GM19468 (cell line): ENCODE results near the gene FBXO46.
"Not testable (repeated sequence)": the region's sequence is repeated elsewhere in the genome, so short reads cannot be mapped to it uniquely, and the experiment has no call there.

Experiments
- ATAC-seq: cut with Tn5 transposase; IDR thresholded peaks from one replicate; pipeline ENCODE4 v1.9.1; 2021; ENCODE audit warnings: mild to moderate bottlenecking, moderate library complexity, moderate number of reproducible peaks; ENCODE audit not compliant: unreplicated experiment; ENCODE audit errors: extremely low read depth

Gene FBXO46

DNA sequence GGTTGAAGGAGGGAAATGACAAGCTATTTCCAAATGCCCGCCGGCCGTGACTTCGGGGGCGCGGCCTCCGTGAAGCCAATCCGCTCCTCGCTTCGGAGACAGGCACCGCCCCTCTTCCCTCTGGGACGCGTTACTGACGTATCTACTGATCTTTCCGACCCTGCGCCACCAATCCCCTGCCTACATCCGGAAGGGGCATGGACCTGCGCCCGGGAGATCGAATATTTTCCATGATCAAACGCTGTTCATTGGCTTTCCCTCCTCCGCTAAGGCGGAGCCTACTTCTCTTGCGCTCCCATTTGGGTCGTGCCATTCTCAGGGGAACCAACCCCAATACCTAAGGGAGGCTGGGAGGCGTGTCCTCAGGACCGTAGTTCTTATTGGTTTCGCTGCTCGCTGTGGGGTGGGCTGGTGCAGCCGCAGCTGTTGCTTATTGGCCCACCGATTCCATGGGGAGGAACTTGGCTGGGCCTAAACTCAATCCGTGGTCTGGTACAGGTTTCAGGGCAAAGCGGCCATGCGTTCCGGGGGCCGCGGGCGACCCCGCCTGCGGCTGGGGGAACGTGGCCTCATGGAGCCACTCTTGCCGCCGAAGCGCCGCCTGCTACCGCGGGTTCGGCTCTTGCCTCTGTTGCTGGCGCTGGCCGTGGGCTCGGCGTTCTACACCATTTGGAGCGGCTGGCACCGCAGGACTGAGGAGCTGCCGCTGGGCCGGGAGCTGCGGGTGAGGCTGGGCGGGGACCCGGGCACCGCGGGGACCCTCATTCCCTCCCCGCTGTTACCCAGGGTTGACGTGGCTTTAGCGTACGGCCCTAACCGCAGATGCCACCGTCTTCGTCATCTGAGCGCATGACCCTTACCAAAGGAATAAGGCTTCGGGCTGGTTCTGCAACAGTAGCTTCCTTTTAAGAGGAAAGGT lies 38.2 kb downstream of the FBXO46 start, which contains the start of gene QPCTL:
QPCTL (plus strand) TSS at position 480 of the 919 bp plus-strand sequence; CDS start at position 518, 38 bp downstream.
- ATAC-seq, result peak; percentile 87

DNA sequence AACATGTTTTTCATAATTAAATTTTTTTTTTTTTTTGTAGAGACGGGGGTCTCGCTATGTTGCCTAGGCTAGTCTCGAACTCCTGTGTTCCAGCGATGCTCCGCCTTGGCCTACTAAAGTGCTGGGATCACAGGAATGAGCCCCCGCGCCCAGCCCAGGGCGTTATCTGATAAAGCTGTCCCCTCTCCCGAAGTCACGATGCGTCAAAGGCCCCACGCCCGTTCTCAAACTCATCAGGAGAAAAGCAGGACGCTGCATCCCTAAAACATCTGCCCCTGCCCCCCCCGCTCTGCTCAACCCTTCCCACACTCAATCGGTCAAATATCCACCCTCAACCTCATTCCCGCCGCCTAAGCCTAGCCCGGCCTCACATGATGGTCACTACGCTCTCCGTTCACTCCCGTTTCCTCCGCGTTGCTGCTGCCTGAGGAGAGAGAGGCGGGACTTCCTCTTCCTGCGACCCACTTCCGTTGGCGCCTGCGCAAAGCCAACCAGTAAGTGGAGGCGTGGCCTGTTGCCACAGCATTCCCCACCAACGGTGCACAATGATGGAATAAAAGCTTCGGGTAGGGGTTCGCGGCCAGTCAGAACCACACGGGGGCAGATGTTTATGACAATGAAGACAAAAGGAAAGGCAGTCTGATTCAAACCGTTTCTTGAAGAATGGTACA lies 39.0 kb downstream of the FBXO46 start, which contains the start of gene SNRPD2:
SNRPD2 (minus strand) TSS at position 438 of the 671 bp plus-strand sequence; CDS start at position 373, 65 bp downstream.
- peak; percentile 37 for ATAC-seq

DNA sequence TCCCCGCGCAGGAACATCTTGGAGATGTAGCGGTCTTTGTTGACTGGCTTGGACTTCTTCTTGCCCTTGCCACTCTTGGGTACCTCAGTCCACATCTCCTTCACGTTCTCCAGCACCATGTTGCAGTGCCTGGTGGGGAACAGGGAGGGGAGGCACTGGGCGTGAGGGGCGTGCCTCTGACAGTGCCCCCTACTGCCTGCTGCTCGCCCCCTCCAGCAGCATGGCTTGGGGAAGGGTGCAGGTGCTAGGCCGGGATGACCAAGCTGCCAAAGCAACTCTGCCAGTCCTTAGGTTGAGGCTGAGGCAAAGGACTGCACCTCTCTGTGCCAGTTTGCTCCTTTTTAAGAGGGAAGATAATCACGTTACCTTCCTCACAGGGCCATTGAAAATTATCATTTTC lies 43.1 kb downstream of the FBXO46 start:
- no peak for ATAC-seq

DNA sequence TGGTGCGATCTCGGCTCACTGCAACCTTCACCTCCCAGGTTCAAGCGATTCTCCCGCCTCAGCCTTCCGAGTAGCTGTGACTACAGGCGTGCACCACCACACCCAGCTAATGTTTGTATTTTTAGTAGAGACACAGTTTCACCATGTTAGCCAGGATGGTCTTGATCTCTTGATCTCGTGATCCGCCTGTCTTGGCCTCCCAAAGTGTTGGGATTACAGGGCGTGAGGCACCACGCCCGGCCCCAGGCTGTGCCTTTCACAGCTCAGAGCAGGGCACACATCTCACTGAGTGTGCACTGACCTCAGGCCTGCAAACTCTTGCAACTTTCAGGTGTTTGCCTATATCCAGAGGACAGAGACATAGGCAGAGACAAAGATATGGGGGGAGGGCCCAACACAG lies 45.7 kb downstream of the FBXO46 start:
- ATAC-seq, result not testable (repeated sequence)

DNA sequence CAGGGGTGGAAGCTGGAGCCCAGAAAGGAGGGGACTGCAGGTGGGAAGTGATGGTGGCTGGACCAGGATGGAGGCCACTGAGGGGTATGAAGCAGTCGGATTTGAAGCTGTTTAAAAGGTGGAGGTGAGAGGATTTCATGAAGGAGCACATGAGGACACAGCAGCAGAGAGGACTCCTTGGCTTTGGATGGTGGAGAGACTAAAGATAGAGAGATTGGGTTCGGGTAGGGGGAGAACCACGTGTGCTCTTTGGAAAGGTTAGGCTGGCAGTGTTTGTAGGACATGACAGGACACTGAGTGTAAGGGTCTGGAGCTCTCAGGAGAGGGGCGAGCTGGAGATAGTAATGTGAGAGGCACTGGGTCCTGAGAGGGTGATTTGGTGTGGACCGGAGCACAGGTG lies 47.8 kb downstream of the FBXO46 start:
- ATAC-seq, result no peak

DNA sequence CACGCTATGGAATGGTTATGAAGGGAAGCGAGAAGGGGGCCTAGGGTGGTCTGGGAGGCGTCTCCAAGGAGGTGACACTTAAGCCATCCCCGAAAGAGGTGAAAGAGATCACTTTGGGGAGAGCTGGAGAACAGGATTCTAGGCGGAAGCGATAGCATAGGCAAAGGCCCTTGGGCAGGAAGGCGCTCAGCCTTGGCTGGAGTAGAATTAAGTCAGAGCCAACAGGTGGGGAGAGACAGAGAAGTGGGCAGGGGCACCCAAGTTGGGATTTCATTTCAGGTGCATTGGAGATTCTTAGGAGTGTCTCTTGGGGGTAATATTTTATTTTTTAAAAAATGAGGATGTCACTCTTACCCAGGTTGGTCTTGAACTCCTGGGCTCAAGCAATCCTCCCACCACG lies 48.6 kb downstream of the FBXO46 start:
- ATAC-seq, result no peak

DNA sequence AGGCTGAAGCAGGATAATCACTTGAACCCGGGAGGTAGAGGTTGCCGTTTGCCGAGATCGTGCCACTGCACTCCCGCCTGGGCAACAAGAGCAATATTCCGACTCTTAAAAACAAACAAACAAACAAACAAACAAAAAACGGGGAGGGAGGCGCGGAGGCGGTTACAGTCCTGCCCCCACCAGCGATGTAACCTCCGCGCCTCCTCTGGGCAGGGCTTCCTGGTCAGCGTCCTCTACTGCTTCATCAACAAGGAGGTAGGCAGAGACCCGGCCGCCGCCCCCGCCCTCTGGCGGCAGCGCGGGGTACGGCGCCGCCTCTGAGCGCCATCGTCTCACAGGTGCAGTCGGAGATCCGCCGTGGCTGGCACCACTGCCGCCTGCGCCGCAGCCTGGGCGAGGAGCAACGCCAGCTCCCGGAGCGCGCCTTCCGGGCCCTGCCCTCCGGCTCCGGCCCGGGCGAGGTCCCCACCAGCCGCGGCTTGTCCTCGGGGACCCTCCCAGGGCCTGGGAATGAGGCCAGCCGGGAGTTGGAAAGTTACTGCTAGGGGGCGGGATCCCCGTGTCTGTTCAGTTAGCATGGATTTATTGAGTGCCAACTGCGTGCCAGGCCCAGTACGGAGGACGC lies 49.2 kb downstream of the FBXO46 start:
- peak; percentile 53 for ATAC-seq

DNA sequence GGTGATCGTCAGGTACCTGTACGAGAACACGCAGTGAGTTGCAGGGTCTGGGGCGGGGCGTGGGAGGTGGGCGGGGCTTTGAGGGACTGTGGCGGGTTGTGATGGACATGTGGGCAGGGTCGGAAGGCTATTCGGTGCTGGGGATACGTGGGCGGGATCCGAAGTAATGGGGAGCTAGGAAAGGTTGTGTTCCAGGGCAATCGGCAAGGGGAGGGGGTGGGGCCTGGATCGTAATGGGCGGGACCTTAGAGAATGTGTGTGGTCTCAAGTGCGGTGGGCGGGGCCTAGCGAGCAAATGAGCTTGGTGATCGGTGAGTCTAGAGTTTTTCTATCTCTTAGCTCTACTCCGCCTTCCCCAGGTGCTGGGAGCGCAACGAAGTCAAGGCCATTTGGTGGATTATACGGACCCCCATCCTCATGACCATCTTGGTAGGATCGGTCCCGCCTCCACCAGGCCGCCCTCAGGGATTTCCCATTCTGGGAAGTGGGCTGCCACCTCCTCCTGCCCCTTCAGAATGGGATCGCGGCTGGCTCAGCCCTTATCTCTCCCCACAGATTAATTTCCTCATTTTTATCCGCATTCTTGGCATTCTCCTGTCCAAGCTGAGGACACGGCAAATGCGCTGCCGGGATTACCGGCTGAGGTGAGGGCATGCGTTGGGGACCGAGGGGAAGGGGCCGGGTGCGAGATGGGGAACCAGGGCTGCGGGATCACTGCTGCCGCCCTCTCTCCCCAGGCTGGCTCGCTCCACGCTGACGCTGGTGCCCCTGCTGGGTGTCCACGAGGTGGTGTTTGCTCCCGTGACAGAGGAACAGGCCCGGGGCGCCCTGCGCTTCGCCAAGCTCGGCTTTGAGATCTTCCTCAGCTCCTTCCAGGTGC lies 53.1 kb downstream of the FBXO46 start:
- no peak for ATAC-seq

DNA sequence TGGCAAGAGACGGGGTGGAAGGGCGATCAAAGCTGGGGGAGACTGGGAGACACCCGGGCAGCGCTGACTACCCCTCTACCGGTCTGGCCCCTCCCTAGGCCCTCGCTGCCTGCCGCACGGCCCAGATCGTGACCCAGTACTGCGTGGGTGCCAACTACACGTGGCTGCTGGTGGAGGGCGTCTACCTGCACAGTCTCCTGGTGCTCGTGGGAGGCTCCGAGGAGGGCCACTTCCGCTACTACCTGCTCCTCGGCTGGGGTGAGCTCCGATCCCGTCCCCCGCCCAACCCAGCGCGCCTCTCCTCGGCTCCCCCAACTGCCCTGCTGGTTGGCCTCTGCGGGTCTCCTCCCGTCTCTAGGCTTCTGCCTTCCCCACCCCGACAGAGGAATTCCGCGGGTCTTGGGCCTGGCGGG lies 53.8 kb downstream of the FBXO46 start:
- no peak for ATAC-seq

DNA sequence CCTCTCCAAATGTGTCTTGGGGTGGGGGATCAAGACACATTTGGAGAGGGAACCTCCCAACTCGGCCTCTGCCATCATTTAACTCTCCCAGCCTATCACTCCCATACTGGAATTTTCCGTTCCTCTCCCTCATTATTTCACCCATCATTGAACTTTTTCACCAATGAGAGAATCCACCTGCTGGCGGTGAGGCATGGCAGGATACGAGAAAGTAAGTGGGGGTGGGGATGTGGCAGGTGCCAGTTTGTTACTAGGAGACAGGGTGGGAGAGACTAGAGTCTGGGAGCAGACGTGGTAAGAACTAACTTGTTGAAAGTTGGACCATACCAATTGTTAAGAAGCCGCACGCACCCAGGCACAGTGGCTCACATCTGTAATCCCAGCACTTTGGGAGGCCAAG lies 55.8 kb downstream of the FBXO46 start:
- no peak for ATAC-seq

DNA sequence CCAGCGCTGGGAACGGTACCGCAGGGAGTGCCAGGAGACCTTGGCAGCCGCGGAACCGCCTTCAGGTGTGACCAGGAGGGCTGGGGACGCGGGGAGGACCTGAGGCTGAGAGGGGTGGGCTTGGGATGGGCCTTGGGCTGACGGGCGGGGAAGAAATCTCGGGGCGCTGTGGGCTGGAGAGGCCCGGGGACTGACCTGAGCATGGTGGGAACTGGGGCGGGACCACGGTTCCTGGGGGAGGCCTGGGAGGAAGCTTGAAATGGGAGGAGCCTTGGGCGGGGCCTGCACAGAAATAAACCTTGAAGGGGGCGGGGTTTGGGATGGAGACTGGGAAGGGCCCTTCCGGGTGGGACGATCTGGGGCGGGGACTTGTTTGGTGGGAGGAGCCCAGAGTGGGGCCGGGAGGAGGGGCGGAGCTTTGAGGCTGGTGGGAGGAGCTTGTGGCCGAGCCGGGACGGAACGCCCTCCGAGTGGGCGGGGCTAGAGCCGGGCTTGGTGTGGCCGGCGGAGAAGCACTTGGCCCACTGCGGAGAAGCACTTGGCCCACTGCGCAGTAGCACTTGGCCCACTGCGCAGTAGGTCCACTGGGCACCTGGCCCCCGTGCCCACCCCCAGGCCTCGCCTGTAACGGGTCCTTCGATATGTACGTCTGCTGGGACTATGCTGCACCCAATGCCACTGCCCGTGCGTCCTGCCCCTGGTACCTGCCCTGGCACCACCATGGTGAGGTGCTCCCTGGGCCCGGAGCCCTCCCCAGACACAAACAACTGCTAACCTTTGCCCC lies 59.8 kb downstream of the FBXO46 start:
- no peak for ATAC-seq

DNA sequence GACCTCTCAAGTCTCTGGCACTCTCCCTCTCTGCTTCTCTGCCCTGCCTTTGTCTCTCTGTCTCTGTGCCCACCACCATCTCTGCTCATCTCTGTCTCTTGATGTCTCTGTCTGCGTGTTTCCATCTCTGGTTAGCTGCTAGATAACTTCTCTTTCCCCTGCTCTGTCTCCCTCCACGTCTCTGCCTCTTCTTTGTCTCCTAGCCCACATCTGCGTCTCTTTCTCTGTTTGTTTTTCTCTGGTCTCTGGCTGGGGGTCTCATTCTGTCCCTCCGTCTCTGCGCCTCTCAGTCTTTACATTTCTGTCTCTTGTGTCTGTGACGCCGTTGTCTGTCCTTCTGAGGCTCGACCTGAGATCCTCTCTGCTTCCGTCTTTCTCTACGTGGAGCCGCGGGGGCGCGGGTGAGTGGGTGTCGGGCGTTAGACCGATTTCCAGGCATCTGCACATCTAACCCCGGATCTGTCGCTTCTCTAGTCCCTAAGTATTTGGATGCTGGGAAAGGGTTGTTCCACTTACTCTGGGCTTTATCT lies 62.3 kb downstream of the FBXO46 start:
- ATAC-seq, result no peak

DNA sequence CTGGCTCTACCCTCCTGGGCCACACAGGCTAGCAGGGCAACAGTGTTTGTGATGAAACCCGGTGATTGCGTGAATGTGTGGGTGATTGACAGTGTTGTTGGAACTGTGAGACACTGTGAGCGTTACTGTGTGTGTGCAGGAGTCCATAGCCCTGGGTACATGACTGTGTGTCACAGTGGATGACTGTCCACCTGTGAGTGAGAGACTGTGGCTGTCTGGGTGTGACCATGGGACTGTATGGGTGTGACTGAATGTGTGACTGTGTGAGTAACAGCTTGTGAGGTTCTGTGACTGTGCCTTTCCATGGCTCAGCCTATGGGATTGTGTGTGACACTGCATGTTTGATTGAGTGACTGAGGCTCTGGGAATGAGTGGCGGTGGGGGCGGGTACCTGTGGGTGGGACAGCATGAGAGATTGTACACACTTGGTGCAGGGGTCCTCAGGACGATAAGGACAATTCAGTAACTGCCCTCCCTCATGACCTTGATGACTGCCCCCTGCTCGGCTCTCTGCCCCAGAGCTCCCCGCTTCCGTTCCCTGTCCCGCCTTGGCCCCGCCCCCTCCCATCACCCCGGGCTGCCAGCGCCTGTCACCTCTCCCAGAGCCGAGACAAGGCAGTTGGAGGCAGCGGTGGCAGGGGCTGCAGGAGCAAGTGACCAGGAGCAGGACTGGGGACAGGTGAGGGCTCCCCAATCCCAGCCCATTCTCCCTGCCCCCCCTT lies 62.9 kb downstream of the FBXO46 start, which contains the start of gene GIPR:
GIPR (plus strand) TSS at position 602 of the 722 bp plus-strand sequence. CDS start 1,300 bp downstream, outside the sequence.
- no peak for ATAC-seq

DNA sequence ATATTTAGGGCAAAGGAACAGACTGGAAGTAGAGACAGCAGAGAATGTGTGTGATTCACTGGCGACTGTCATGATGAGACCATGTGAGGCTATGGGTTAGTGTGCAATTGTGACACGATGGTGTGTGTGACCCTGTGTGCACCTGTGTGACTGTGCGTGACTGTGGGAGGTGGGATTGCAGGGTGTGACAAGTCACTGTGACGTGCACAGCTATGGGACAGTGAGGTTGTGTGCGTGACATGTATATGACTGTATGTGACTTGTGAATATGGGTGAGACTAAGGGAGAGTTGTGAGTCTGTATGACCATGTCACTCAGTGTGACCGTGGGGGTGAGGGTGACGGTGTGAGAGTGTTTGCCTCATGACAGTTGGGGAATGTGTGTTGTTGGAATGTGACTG lies 66.1 kb downstream of the FBXO46 start:
- ATAC-seq, result no peak

DNA sequence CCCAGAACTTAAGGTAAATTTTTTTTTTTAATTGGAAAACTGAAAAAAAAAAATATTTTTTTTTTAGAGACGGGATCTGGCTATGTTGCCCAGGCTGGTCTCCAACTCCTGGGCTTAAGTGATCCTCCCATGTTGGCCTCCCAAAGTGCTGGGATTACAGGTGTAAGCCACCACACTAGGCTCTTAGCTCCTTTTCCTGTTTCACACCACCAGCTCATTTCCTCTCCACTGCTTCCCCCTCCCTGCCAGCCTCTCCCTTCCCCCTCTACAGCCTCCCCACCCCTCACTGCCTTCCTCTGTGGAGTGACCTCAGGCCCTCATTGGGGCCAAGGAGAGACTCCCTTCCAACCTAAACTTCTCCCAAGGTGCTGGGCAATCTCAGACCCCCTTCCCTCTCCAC lies 66.9 kb downstream of the FBXO46 start:
- no peak for ATAC-seq

DNA sequence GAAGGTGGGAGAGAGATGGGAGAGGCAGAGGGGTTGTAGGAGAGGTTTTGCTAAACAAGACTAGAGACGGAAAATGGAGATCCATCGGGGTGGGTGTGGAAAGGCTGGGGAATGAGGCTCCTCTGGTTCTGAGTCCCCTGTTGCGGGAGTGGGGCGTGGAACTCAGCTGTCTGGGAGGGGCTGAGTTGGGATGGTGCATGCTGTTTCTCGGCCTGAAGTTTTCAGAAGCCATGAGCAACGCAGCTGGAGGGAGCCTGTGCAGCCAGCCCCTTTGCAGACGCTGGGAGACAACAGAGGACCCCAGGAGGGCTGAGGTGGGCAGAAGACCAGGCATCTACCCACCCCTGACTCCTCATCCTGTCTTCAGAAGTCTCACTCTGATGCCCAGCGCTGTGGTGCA lies 70.1 kb downstream of the FBXO46 start:
- no peak for ATAC-seq
